ENCODE measurements around the gene ACOT11. TPM values are rescaled to one million over a fixed set of nuclear protein-coding genes. Genes with fewer than 3 reads are reported as not detected.

The ACOT11 gene
- total RNA-seq: 3.0 and 4.0 TPM in 2 replicates

DNA sequence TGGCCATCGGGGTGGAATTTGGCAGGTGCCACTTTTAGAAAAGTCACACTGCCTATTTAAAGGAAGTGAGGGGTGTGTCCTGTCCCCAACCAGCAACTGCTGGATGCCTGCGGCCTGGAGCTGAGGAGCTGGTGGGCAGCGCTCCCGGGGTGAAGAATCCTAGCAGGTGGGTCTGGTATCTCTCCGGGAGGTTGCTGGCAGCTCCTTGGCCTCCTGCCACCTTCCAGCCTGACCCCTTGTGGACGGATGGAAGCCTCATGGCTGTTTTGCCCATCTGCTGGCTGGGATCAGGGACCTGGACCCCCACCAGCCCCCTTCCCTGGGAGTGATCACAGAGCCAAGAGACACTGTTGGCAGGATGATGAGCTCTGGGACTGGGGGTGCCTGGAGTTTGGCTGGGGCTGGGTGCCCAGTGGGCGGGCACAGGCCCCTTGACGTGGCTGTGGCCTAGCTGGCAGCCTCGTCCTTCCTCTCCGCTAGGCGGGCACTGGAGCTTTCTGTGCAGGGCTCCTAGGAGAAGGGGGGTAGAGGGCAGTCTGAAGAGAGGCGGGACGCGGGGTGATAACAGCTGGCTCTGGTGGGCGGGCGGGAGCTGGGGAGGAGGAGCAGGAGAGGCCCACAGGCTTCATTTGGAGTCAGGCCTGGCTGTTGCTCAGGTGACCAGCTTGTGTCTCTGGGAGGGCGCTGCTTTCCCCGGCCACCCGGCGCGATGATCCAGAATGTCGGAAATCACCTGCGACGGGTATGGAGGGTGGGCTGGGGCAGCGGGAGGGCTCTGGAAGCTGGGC is at the start of gene ACOT11:
TSS of gene ACOT11 (plus strand) at position 628 of the 788 bp plus-strand sequence. CDS start at position 710, 82 bp downstream.

DNA sequence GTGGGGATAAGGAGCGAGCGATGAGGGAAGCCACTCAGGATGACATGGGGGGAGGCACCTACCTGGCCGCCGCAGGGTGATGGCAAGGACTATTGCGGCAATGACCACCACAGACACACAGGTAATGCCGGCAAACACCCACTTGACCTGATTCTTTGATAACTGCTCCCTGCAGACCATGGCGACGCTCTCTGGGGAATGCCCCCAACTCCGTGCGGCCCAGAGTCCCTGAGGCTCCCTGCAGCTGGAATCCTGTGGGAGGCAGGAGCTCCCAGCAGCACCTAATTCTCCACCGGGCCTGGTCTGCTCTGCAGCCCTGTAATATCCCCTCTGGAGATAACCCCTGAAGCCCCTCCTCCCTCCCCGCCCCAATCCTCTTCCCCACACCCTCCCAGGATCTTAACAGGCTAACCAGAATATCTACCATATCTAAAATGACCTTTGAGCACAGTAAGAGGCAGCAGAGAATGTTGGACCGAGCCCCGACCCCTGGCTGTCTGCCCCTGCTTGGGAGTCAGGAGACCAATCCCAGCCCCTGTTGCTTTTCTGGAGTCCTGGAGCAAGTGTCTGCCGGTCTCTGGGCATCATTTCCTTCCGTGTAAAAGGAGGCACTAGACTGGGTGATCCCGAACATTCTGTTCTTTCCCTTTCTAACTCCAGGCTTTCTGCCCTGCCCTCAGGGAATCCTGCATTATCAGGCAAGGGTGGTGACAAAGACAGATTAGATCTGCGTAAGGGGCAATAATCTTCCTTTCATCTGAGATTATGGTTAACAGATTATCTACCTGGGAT is 75.4 kb downstream of the ACOT11 start, which contains the start of gene FAM151A:
TSS of gene FAM151A (minus strand) at position 310 of the 792 bp plus-strand sequence. CDS start at position 180, 130 bp downstream.

DNA sequence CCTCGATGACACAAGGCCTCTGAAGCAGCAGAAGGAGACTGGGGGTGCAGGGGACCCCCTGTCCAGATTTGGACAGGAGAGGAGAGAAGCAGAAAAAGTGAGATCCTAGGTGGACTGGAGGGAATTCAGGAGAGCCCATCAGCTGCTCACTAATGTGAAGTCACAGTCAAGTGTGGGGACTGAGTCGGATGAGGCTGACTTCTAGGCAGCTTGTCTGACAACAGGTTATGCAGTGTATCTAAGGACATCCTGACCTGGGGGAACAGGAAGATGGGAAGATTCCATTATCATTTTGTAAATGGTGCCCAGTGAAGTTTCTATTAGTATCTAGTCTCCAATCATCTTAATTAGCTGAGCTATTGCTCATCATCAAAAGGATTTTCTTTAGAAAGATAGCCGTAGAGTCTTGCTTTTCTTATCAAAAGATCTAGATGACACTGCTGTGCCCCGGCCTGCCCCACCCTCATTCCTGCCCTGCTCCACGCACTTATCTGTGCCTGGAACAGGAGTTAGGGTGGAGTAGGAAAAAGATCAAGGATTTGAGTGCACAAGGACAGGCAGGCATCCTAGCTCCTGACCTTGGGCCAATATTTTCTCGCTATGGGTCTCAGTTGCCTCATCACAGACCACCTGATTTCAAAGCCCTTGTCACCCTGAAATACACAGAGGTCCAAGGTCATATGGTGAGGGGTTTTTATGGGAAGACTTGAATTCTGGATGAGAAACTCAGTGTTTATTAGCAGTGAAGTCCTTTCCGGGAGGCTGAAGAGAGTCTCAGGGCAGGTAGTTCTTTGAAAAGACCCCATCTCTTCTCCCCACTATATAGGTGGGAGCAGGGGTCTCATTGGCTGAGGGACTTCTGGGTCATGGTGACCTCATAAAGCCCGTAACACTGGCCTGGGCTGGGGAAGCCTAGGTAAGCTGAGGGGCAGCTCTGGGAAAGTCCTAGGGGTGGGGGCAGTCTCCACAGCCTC is 93.1 kb downstream of the ACOT11 start, which contains the start of gene MROH7:
TSS of gene MROH7 (plus strand) at position 924 of the 974 bp plus-strand sequence. CDS start 11,141 bp downstream, outside the sequence.

Other genes starting within 250 kb of the ACOT11 start
- 8.5 and 11.3 TPM in 2 replicates for gene SSBP3, start 141.8 kb upstream of the ACOT11 start, total RNA-seq
- gene FAM151A, start 75.3 kb downstream of the ACOT11 start, total RNA-seq: not detected in 2 replicates
- gene MROH7, start 93.6 kb downstream of the ACOT11 start, total RNA-seq: 0.16 and 1.6 TPM in 2 replicates
- 15.0 and 17.3 TPM in 2 replicates for gene TTC4, start 167.6 kb downstream of the ACOT11 start, total RNA-seq
- gene PARS2, start 216.3 kb downstream of the ACOT11 start, total RNA-seq: 3.2 and 4.1 TPM in 2 replicates